ENCODE results near the gene ARIH2.

DNA sequence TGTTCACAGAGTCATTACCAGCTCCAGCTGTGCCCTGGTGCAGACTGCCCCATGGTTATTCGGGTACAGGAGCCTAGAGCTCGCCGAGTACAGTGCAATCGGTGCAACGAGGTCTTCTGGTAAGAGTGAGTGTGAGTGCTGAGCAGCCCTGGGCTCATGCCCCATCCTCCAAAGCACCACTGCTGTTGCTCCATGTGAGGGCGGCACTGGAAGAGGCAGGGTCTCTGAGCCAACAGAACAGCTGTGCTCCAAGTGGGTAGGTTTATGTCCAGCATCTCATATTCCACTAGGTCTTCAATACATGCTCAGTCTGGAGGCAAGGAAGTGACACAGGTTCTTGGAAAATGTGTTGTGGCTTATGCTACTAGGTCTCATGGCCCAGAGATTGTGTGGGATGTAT lies 51.9 kb downstream of the ARIH2 start:
- TF ChIP-seq POLR2A (IDR thresholded peaks at IDR 0.05) (no peak), POLR2AphosphoS5 (IDR thresholded peaks at IDR 0.05) (no peak), EP300 (IDR thresholded peaks at IDR 0.05) (no peak)
- TF ChIP-seq, protein P1, sequence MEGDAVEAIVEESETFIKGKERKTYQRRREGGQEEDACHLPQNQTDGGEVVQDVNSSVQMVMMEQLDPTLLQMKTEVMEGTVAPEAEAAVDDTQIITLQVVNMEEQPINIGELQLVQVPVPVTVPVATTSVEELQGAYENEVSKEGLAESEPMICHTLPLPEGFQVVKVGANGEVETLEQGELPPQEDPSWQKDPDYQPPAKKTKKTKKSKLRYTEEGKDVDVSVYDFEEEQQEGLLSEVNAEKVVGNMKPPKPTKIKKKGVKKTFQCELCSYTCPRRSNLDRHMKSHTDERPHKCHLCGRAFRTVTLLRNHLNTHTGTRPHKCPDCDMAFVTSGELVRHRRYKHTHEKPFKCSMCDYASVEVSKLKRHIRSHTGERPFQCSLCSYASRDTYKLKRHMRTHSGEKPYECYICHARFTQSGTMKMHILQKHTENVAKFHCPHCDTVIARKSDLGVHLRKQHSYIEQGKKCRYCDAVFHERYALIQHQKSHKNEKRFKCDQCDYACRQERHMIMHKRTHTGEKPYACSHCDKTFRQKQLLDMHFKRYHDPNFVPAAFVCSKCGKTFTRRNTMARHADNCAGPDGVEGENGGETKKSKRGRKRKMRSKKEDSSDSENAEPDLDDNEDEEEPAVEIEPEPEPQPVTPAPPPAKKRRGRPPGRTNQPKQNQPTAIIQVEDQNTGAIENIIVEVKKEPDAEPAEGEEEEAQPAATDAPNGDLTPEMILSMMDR (IDR thresholded peaks at IDR 0.05) = no peak

Measured in stomach (tissue), 4 donors.